Stimulated activated CD4-positive, alpha-beta T cell treated with anti-CD3 and anti-CD28 coated beads, Interleukin-12 subunit alpha, Interleukin-12 subunit beta, amount 100 ng/mL, for 24 hours (primary cell): ENCODE data around the gene PSMD2.
"Not testable (repeated sequence)": the region's sequence is repeated elsewhere in the genome, so short reads cannot be mapped to it uniquely, and the experiment has no call there.

ENCODE experiments used
- DNase-seq, 2 experiments: peaks; one replicate each; pipeline ENCODE4 v3.0.0-alpha.2; 2020; ENCODE audit warnings: low read depth in 2 of 2

Gene PSMD2

GRCh38 chr3:184339451-184340135, 40.6 kb downstream of the PSMD2 start:
- not testable (repeated sequence) for DNase-seq

- no peak for DNase-seq
These were observed 42.9 kb downstream of the PSMD2 start for GRCh38 chr3:184341925-184342324.

- no peak for DNase-seq
These were observed 44.3 kb downstream of the PSMD2 start for GRCh38 chr3:184343200-184343876.

GRCh38 chr3:184344579-184345316, 45.7 kb downstream of the PSMD2 start:
- DNase-seq: no peak

GRCh38 chr3:184345317-184346144, 46.5 kb downstream of the PSMD2 start:
- DNase-seq: no peak

- no peak for DNase-seq
These were observed 47.6 kb downstream of the PSMD2 start for GRCh38 chr3:184346480-184347190.

- no peak for DNase-seq
These were observed 48.4 kb downstream of the PSMD2 start for GRCh38 chr3:184347321-184348056.

- no peak for DNase-seq
These were observed 49.0 kb downstream of the PSMD2 start for GRCh38 chr3:184348057-184348382.

- no peak for DNase-seq
These were observed 50.8 kb downstream of the PSMD2 start for GRCh38 chr3:184349563-184350470.

GRCh38 chr3:184350618-184351017, 51.6 kb downstream of the PSMD2 start:
- DNase-seq: no peak

- no peak for DNase-seq
These were observed 52.6 kb downstream of the PSMD2 start for GRCh38 chr3:184351511-184352148.

- no peak for DNase-seq
These were observed 53.2 kb downstream of the PSMD2 start for GRCh38 chr3:184352149-184352785.

GRCh38 chr3:184352897-184353545, 54.0 kb downstream of the PSMD2 start:
- no peak for DNase-seq

- DNase-seq: no peak
These were observed 54.5 kb downstream of the PSMD2 start for GRCh38 chr3:184353546-184353941.

GRCh38 chr3:184354121-184354728, 55.2 kb downstream of the PSMD2 start:
- peak in 1 of 2 experiments; percentile 57 for DNase-seq

GRCh38 chr3:184354754-184355153, 55.7 kb downstream of the PSMD2 start:
- DNase-seq: no peak

- DNase-seq: no peak
These were observed 56.4 kb downstream of the PSMD2 start for GRCh38 chr3:184355261-184356040.
